Ishikawa (cell line): ENCODE measurements around the gene DOK1.

Source experiments
- CEBPB ChIP-seq: IDR thresholded peaks from 2 replicates; pipeline ENCODE4 v1.6.1; 2012
- CREB1 ChIP-seq: IDR thresholded peaks from 2 replicates; pipeline ENCODE4 v1.6.1; 2012; ENCODE audit warnings: low read depth
- NFIC ChIP-seq: IDR thresholded peaks from 2 replicates; pipeline ENCODE4 v1.6.1; 2012
- TAF1 ChIP-seq: IDR thresholded peaks from 2 replicates; pipeline ENCODE4 v1.6.1; 2012; ENCODE audit warnings: low read depth, mild to moderate bottlenecking
- TEAD4 ChIP-seq: IDR thresholded peaks from 2 replicates; pipeline ENCODE4 v1.6.1; 2012
- TF ChIP-seq, protein P1 (sequence below): IDR thresholded peaks from 2 replicates; pipeline ENCODE4 v1.6.1; 2012

DNA sequence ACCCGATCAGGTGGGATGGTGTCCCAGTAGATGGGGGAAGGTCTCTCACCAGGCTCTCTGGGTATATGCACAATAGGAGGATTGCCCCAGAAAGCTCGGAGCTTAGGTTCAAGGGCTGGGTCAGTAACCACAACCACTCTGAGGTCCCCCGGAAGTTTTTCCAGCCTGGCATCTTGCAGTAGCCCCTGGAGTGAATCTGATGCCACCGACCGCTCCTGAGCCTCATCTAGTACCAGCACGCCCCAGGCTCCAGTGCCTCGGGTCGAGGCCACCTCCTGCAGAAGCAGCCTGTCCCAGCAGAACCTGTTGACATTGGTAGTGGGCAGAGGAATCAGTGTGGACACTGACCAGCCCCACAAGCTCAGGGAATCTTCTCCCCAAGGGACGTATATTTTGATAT lies 30.5 kb upstream of the DOK1 start:
- TF ChIP-seq, protein P1, sequence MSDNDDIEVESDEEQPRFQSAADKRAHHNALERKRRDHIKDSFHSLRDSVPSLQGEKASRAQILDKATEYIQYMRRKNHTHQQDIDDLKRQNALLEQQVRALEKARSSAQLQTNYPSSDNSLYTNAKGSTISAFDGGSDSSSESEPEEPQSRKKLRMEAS = no peak
- no peak for TF ChIP-seq TAF1
- no peak for TF ChIP-seq CREB1
- TF ChIP-seq NFIC = no peak
- TF ChIP-seq CEBPB = no peak
- TF ChIP-seq TEAD4 = no peak
